Measurements from ENCODE around the gene KLF16.

Gene KLF16

GRCh38 chr19:1818549-1819195, 44.7 kb downstream of the KLF16 start:
- DNase-seq, result no peak

GRCh38 chr19:1817553-1818179, 45.7 kb downstream of the KLF16 start:
- no peak for DNase-seq

GRCh38 chr19:1816530-1817298, 46.7 kb downstream of the KLF16 start:
- no peak for DNase-seq

- DNase-seq, result no peak
These were observed 47.5 kb downstream of the KLF16 start for GRCh38 chr19:1815605-1816529.

- DNase-seq, result no peak
These were observed 48.4 kb downstream of the KLF16 start for GRCh38 chr19:1814833-1815604.

GRCh38 chr19:1814391-1814790, 49.0 kb downstream of the KLF16 start:
- no peak for DNase-seq

GRCh38 chr19:1813192-1814182, 49.9 kb downstream of the KLF16 start:
- no peak for DNase-seq

GRCh38 chr19:1812426-1813191, 50.8 kb downstream of the KLF16 start:
- peak; percentile 94 for DNase-seq

- no peak for DNase-seq
These were observed 51.4 kb downstream of the KLF16 start, which contains the start of gene ATP8B3 for GRCh38 chr19:1811942-1812425. Gene ATP8B3 (minus strand): TSS chr19:1812276. CDS start chr19:1811736, 540 bp downstream.

GRCh38 chr19:1811472-1811894, 51.9 kb downstream of the KLF16 start:
- DNase-seq, result no peak

- no peak for DNase-seq
These were observed 52.8 kb downstream of the KLF16 start for GRCh38 chr19:1810439-1811160.

- DNase-seq, result no peak
These were observed 53.7 kb downstream of the KLF16 start for GRCh38 chr19:1809678-1810077.

- no peak for DNase-seq
These were observed 55.0 kb downstream of the KLF16 start for GRCh38 chr19:1808395-1808731.

GRCh38 chr19:1807695-1808394, 55.5 kb downstream of the KLF16 start:
- no peak for DNase-seq

GRCh38 chr19:1807030-1807694, 56.2 kb downstream of the KLF16 start:
- no peak for DNase-seq

- DNase-seq, result no peak
These were observed 57.0 kb downstream of the KLF16 start for GRCh38 chr19:1806184-1807029.

All from retina (tissue), 1 donor.